HG03432 (cell line): ENCODE data around the gene BIRC6.
"Not testable (repeated sequence)": the region's sequence is repeated elsewhere in the genome, so short reads cannot be mapped to it uniquely, and the experiment has no call there.

Experiments
- ATAC-seq: cut with Tn5 transposase; IDR thresholded peaks from one replicate; pipeline ENCODE4 v1.9.1; 2021; ENCODE audit warnings: mild to moderate bottlenecking, moderate library complexity; ENCODE audit not compliant: unreplicated experiment

The BIRC6 gene

DNA sequence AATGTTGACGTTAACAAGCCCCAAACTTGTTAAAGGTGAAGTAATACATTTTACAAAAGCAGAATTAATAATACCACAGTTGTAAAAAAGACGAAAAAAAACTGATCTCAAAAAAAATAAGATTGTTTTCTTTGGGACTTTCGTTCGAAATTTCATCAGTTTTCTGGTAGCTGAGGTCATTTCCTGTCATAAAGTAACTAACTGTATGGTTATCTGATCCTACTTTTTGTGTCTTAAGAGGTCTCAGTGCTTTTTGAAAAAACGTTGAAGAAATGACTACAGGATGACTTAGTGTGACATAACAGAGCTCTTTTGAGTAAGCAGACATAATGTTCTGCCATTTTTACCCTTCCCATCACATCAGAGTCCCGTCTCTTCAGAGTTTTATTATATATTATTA lies 79.3 kb downstream of the BIRC6 start:
- ATAC-seq = no peak

DNA sequence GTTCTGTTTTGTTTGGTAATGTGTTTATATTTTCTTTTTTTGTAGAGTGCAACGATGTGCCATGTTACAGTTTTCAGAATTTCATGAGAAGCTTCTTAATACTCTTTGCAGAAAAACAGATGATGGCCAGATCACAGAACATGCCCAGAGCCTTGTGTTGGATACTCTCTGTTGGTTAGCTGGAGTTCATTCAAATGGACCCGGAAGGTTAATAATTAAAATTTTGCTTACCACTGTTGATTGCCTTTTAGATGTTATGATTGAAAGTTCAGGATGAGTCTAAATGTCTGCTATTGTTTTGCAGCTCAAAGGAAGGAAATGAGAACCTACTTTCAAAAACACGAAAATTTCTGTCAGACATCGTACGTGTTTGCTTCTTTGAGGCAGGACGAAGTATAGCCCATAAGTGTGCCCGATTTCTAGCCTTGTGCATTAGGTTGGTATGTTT lies 85.2 kb downstream of the BIRC6 start:
- no peak for ATAC-seq

DNA sequence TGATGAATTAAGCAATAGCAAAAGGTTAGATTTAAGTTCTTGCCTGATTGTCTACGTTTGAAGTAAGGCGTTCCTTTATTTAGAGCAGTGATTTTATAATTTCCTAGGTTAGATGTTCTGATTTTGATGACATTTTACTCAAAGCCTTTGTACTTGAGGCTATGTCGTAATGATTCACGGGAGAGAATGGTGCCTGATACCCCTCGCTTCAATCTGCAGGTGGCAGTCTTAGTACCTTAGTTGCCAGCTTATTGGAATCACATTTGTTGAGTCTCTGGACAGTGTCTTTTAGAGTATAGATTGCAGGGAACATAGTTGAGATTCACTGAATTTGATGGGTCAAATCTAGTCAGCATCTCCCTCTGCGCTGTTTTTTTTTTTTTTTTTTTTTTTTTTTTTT lies 89.5 kb downstream of the BIRC6 start:
- no peak for ATAC-seq

DNA sequence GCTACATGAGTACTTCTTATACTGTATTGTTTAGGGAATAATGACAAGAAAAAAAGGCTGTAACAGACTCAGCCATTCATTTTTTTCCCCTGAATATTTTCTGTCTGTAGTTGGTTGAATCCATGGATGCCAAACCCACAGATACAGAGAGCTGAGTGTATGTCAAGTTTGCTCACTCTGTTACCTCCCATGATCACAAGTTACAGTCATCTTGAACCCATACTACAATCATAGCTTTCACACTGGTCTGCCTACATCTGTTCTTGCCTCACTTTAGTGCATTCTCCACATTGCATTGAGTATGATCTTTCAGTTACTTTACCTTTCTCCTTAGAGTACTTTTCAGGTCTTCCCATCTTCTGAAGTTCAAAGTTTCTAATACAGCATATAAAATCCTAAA lies 94.0 kb downstream of the BIRC6 start:
- ATAC-seq = no peak

DNA sequence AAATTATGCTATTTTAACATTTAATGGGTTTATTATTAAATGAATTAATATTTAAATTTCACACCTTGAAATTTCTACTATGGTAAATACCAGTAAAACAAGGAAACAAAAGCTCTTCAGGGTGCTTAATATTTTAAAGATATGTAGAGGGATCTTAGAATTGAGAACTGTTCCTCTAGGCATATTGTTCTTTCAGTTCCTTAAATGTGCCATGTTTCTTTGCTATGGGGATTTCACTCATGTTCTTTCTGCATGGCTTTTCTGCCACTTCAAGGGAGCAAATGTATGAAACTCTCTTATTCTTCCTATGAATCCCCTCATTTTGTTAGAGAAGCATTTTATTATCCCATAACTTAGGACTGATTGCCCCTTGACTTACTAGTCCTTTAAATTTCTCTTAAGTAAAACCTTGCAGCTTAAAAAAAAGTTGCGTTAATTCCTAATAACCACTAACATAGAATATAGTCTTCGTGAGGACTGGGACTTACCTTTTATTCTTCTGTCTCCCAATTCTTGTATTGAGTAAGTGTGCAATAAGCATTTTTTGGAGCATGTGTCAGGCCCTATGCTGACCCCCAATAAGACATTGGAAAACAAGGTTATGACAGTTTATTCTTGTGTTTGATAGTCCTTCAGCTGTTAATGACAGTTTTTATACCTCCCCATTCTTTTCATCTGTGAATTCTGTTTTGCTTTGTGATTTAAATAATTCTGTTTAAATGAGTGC lies 95.7 kb downstream of the BIRC6 start:
- no peak for ATAC-seq

DNA sequence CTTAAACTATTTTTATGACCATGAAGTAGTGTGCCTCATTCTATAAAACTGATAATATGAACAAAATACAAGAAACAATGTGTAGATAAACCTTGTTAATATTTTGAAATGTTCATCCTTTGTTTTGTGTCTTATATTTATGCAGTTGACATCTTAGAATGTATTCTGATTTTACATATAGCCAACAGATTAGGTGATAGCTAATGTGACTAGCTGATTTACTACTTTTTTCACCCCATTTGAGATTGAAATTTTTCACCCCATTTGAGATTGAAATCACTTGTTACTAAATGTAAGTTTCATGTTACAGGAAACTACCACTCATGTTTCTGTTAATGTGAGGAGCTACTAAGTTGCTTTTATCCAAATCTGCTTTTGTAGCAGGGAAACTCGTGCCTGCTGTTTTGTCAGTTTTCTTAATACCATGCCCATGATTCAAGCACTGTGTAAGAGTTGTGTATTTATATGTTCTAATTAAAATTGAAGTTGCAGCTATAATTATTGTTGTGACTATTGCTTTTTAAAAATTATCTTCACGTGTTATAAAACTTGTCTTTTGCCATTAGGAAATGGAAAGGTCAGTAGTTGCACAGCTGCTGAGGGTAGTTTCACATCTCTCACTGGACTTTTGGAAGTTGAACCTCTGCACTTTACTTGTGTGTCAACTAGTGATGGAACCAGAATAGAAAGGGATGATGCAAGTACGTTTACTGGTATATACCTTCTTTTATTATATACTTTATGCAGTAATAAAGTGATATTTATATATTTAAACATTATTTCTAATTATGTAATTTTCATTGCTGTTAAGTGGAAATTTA lies 96.6 kb downstream of the BIRC6 start:
- ATAC-seq = no peak

DNA sequence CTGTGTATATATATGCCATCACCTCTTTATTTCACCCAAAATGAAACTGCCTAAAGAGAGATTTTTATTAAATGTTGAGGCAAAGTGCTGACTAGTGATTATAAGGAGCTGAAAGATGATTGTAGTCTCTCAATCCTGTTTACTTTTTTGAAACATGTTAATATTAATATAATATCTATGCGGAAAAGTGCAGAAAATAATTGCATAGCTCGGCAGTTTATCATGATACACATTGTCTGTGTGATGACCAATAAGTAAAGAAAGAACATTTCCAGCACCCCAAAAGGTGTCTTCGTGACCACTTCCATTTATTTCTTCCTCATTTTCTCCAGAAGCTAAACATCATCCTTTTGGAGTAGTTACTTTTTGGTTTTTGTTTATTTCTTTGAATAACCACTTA lies 99.0 kb downstream of the BIRC6 start:
- no peak for ATAC-seq

DNA sequence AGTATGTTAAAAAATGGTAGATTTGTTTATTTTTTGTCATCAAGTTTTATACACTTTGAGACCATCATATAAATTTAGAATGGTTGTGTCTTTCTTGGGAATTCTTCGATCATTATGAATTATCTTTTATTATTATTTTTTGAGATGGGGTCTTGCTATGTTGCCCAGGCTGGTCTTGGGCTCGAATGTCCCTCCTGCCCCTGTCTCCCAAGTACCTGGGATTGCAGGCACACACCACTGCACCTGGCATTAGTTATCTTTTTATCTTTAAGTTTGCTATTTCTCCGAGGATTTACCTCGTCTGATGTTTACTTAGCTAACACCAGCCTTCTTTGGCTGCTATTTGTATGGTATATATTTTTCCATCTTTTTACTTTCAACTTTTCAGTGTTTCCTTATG lies 100.0 kb downstream of the BIRC6 start:
- ATAC-seq = no peak

DNA sequence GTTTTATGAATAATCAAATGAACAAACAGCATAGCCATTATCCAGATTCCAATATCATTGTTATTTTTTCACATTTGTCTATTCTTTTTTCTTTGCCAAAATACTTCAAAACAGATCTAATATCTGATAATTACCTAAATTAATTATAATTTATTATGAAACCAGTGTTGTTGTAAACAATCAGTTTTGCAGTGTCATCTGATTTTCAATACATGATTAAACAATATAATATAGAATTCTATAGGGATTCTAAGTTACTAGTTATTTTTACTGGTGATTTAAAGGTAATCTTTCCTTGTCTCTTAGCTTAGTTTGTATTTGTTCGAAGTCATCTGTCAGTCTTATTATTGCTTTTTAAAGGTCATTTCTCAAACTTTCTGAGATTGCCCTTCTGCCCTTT lies 101.0 kb downstream of the BIRC6 start:
- no peak for ATAC-seq

DNA sequence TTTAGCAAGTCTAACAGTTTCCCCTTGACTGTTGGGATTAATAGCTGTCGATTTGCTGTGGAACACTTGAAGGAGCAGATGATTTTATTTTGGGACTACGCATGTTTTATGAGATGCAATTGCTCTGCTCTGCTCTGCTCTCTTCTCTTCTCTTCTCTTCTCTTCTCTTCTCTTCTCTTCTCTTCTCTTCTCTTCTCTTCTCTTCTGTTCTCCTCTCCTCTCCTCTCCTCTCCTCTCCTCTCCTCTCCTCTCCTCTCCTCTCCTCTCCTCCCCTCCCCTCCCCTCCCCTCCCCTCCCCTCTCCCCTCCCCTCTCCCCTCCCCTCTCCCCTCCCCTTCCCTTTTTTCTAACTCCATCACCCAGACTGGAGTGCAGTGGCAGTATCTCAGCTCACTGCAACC lies 104.0 kb downstream of the BIRC6 start:
- ATAC-seq = not testable (repeated sequence)

DNA sequence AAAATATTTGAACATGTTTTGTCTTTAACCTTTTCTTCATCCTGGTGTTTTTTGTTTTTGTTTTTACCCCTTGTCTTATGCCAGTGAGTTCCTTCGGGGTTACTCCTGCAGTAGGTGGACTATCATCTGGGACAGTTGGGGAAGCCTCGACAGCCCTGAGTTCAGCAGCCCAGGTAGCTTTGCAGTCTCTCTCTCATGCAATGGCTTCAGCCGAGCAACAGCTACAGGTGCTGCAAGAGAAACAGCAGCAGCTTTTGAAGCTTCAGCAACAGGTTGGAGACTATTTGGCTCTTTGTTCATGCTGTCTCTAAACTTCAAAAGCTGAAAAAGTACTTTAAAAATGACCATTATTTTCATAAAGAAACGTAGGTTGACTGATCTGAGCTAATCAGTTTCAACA lies 106.3 kb downstream of the BIRC6 start:
- ATAC-seq = no peak

DNA sequence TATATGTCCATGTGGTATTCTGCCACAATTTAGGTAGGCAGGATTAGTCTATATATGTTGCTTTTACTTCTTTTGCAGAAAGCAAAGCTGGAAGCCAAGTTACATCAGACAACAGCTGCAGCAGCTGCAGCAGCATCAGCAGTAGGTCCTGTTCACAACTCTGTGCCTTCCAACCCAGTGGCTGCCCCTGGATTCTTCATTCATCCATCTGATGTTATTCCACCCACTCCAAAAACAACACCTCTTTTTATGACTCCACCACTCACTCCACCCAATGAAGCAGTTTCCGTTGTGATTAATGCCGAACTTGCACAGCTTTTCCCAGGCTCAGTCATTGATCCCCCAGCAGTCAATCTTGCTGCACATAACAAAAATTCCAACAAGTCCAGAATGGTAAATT lies 107.6 kb downstream of the BIRC6 start:
- ATAC-seq = no peak

DNA sequence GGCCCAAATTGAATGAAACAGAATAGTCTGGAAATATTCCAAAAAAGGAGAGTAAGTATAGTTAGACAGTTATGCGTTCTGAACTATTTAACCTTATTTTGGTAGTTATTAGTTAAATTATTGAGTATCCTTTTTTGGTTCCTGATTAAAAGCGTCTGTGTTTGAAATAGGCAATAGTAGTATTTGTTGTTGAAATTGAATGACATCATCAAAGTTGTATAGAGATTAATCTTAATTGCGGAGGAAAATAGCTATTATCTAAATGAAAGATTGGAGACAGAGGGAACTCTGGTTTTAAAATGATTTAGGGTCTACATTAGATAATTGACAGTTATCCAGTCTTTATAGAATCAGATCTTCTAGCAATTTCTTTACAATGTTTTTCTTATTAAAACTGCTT lies 115.8 kb downstream of the BIRC6 start:
- ATAC-seq = no peak

DNA sequence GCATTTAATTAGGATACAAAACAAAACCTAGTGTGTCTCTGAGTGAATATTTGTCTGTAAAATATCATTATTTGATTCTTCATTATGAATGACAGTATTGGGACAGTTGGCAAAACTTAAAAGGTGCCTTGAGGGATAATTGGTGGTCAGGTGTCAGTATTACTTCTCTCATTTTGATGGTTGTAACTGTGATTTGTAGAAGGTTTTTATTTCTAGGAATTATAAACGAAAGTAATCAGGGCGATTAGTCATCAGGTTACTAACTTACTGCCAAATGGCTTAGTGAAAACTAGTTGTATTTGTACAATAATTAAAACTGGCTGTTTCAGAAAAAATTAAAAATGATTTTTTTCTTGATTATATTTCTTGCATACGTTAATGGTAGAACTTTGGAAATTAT lies 117.6 kb downstream of the BIRC6 start:
- no peak for ATAC-seq

DNA sequence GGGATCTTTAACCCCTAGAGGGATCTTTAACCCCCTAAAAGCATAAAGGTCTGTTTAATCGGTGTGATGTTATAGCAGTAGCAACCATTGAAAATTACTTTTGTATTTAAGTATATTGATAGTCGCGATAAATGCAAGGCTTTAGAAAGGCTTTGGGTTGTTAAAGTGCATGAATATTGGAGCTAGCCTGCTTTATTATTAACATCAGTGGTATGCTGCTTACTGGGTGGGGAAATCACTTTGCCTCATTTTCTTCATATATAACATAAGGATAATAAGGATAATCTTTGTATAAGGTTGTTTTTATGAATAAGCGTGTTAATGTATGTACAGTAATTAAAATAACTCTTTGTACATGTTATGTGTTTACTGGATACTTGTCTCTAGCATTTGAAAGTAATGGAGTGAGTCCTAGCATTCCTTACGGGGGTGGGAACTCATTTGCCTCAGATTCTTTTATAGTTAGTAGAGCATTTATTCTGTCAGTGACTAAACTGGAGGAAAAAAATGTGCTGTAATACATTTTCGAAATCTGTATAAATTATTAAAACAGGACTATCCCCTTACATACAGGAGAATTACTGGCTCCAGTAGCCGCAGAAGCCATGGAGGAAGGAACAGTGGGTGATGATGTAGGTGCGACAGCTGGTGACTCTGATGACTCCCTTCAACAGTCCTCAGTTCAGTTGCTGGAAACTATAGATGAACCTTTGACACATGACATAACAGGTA lies 122.2 kb downstream of the BIRC6 start:
- ATAC-seq = no peak

DNA sequence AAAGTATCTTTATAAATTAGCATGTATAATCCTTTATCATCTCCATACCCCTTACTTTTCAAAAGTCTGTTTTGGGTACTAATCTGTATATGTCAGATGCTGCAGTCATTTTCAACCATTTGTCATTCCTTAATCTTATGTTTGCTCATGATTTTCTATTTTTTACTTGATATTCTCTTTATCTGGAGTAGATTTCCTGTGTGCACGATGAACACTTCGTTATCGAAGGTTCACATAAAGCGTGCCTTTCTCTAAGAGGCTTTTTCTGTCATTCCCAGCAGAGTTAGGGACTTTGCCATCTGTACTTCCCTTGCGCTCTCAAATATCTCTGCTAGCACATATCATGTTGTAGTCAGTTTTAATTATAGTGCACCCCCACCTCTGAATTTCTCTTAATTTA lies 123.2 kb downstream of the BIRC6 start:
- no peak for ATAC-seq

DNA sequence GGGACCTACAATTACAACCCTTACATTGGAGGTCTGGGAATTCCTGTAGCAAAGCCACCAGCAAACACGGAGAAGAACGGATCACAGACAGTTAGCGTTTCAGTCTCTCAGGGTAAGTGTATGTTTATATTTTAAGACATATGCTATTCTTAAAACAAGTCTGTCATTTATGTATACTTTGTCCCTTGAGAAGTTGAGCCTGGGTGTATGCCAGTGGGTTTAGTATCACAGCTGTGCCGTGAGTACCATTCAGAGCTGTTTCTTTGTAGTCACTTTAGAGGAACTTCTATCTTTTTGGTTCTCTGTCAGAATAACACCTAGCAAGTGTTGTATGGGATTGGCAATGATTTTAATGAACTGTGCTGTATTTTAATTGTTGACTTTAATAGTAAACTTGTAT lies 125.6 kb downstream of the BIRC6 start:
- ATAC-seq = no peak

DNA sequence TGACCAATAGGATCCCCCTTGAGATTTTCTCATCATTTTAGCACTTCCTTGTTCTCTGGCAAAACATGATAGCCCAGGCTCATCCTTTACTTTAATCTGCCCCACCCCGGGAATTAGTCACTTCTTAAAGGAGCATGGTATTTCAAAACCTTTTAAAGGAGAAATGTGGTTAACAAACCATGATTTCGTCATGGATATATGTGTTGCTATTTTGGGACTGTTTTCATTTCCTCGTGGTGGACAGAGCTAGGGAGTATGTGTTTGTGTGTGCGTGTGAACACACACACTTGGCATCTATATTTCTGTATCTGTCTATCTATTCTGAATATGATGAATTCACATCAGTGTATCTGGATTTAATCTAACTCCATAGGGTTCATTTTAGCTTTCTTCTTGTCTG lies 128.1 kb downstream of the BIRC6 start:
- ATAC-seq = no peak

DNA sequence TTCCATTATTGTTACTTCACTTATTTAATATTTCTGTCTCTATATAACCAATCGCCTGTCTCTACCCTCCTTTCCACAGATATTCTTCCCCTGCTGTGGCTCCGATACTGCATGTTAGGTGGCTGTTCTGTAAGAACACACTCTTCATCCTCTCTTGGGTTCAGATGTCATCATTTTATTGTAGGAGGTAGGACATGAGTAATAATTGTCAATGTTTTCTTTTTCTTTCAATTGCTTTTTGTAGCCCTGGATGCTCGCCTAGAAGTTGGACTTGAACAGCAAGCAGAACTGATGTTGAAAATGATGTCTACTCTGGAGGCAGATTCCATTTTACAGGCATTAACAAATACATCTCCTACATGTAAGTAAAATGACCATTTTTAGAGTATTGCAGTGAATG lies 128.6 kb downstream of the BIRC6 start:
- ATAC-seq = no peak

DNA sequence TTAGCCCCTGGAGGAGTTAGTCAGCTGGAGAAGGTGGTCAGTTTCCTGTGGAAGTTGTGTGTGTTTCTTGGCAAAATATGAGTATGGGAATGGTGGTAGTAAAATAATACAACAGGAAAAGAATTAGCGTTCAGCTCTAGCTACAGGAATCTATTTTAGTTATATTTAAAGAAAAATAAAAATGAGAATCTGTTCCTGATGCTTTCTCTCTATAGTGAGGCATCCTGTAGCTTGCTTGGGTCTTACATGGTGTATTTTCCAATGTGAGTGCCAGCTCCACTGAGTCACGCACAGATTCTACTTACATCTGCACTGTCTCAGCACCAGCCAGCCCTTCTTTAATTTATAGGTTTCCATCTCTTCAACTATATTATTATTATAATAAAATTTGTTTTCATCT lies 132.2 kb downstream of the BIRC6 start:
- ATAC-seq = no peak

DNA sequence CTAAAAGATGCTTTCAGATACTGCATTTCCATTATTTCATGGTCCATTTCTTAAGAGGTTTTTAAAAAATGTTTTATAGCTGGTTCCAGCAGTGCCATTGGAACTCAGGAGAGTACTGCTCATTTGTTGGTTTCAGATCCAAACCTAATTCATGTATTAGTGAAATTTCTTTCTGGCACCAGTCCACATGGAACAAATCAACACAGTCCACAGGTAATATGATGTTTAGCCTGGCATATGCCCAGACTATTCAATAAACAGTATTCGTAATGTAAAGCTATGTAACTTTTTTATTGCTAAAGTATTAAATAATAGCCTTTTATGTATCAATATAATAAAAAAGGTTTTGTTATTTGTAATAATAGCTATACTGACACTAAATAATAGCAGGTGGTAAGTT lies 134.5 kb downstream of the BIRC6 start:
- no peak for ATAC-seq

DNA sequence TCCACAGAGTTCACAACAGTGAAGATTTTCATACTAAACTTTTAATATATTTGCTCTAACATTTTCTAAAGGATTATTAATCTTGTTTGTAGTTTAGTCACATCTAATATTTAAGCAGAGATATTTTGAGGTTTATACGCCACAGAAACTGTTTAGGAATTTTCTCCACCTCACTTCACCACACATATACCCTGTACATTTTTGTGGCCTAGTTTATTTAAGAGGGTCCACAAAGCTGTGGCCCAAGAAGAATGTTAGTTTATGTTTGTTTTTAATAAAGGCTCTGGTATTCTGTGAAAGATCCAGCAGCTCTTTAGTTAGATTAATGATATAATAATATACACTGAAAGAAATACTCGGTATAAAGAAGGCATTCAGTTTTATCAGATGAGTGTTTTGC lies 138.3 kb downstream of the BIRC6 start:
- ATAC-seq = no peak
